Gastroesophageal sphincter (tissue), 4 donors: ENCODE results near the gene TLE7. TPM values are rescaled to one million over a fixed set of nuclear protein-coding genes. Genes with fewer than 3 reads are reported as not detected.

Experiments used
- ATAC-seq: fragments of 150-250 bp; one replicate; pipeline ENCODE4 v1.9.1; 2016; ENCODE audit warnings: mild to moderate bottlenecking, moderate library complexity
- H3K27ac ChIP-seq, 4 donors: fragments of 200-600 bp; sonication (generic) in 3 of 4; 1 replicate in 3 of 4; 2 replicates in 1 of 4; pipeline ENCODE4 v1.5.1; 2016 to 2019
- H3K27me3 ChIP-seq: fragments of 200-600 bp; sonication (generic); one replicate; pipeline ENCODE4 v1.5.1; 2019
- H3K36me3 ChIP-seq, 2 donors: fragments of 200-600 bp; sonication (generic); one replicate each; pipeline ENCODE4 v1.5.1; 2019; ENCODE audit warnings: control low read depth in 1 of 2
- H3K4me1 ChIP-seq, 3 donors: fragments of 200-600 bp; sonication (generic); 1 replicate in 2 of 3; 2 replicates in 1 of 3; pipeline ENCODE4 v1.5.1; 2016 to 2019; ENCODE audit warnings: control low read depth in 2 of 3
- H3K4me3 ChIP-seq, 2 donors: fragments of 200-600 bp; sonication (generic); one replicate each; pipeline ENCODE4 v1.5.1; 2019; ENCODE audit warnings: mild to moderate bottlenecking in 1 of 2, moderate library complexity in 1 of 2
- H3K9me3 ChIP-seq, 3 donors: fragments of 200-600 bp; sonication (generic); one replicate each; pipeline ENCODE4 v1.5.1; 2017 to 2019; ENCODE audit warnings: control low read depth in 2 of 3
- EP300 ChIP-seq: sonication (generic); formaldehyde crosslinking; IDR thresholded peaks from one replicate; pipeline ENCODE4 v1.6.1; 2017; ENCODE audit warnings: antibody characterized with exemption, mild to moderate bottlenecking
- POLR2A ChIP-seq, 2 donors: fragments of 450-650 bp; IDR thresholded peaks; one replicate each; pipeline ENCODE4 v1.6.1; 2017; ENCODE audit warnings: antibody characterized with exemption in 2 of 2, mild to moderate bottlenecking in 2 of 2, moderate library complexity in 1 of 2
- POLR2AphosphoS5 ChIP-seq: sonication (generic); formaldehyde crosslinking; IDR thresholded peaks from one replicate; pipeline ENCODE4 v1.6.1; 2017; ENCODE audit warnings: antibody characterized with exemption
- WGBS, 2 donors: methylation state at CpG; one replicate each; pipeline ENCODE4 v1.1.5; 2018; ENCODE audit warnings: low coverage in 1 of 2; 5-methylcytosine and 5-hydroxymethylcytosine counted together
- total RNA-seq, 4 donors: library from RNA; depleted of rRNA; stranded (reverse); fragments of >200 nt; gene quantifications; one replicate each; pipeline ENCODE4 v1.1.0, GENCODE V29; 2016
- TF ChIP-seq, protein P1 (sequence below), 4 experiments: fragments of 200-600 bp in 2 of 4; fragments of 450-650 bp in 2 of 4; sonication (generic) in 1 of 4; IDR thresholded peaks; one replicate each; pipeline ENCODE4 v1.5.1; 2017 to 2019; ENCODE audit warnings: antibody characterized with exemption in 4 of 4, mild to moderate bottlenecking in 2 of 4, moderate library complexity in 2 of 4

The TLE7 gene
- total RNA-seq, 4 donors from 2014 or later: not detected

DNA sequence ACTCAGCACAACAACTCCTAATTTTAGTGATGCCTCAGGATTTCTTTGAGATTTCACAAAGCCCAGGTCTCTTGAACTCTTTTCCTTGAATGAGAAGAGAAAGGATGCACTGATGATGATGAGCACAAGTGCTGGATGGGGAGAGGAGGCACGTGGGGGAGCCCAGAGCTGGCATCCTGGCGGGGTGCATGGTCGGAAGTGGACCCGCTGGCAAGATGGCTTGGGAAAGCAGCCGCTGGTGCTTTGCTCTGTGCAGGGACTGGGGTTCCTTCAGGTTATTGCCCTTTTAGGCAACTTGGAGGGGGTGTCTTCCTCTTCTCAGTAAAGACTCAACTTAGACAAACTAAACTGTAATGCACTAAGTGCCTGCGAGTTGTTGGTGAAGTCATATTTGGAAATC is 61.0 kb downstream of the TLE7 start:
- 25 to 90% methylated on average over 1 to 2 of the region's 6 CpGs for WGBS, 2 donors
- no peak overlapping the region for H3K27ac ChIP-seq
- no peaks in the 10 kb centered on the region for H3K36me3 ChIP-seq
- H3K27me3 ChIP-seq: peaks cover 32% of the 10 kb centered on the region
- no peak overlapping the region for H3K4me3 ChIP-seq
- H3K9me3 ChIP-seq: no peaks in the 10 kb centered on the region
- ATAC-seq: no peak
- TF ChIP-seq POLR2AphosphoS5: no peak
- no peak for TF ChIP-seq POLR2A (IDR thresholded peaks at IDR 0.05)
- TF ChIP-seq, protein P1, sequence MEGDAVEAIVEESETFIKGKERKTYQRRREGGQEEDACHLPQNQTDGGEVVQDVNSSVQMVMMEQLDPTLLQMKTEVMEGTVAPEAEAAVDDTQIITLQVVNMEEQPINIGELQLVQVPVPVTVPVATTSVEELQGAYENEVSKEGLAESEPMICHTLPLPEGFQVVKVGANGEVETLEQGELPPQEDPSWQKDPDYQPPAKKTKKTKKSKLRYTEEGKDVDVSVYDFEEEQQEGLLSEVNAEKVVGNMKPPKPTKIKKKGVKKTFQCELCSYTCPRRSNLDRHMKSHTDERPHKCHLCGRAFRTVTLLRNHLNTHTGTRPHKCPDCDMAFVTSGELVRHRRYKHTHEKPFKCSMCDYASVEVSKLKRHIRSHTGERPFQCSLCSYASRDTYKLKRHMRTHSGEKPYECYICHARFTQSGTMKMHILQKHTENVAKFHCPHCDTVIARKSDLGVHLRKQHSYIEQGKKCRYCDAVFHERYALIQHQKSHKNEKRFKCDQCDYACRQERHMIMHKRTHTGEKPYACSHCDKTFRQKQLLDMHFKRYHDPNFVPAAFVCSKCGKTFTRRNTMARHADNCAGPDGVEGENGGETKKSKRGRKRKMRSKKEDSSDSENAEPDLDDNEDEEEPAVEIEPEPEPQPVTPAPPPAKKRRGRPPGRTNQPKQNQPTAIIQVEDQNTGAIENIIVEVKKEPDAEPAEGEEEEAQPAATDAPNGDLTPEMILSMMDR (IDR thresholded peaks at IDR 0.05): no peak
- no peak for TF ChIP-seq EP300
- no peaks in the 10 kb centered on the region for H3K4me1 ChIP-seq

Other genes with a start within 250 kb of the TLE7 start
- 10 to 100 TPM in 1 of 4 donors, 1 to 10 TPM in 2, under 1 TPM in 1; 0.35 to 10.3 (median 4.3) TPM for gene HYDIN, start 211.3 kb downstream of the TLE7 start, total RNA-seq
- 10 to 100 TPM; 10.6 to 30.2 (median 22.7) TPM for gene CMTR2, start 152.7 kb downstream of the TLE7 start, total RNA-seq
- gene CALB2, start 83.3 kb downstream of the TLE7 start, total RNA-seq: 1 to 10 TPM in 1 of 4 donors, under 1 TPM in 1, not detected in 2; 0.85 to 2.8 TPM
- 10 to 100 TPM; 11.0 to 23.0 (median 14.6) TPM for gene ZNF23, start 20.2 kb upstream of the TLE7 start, total RNA-seq
- gene ZNF19, start 47.3 kb upstream of the TLE7 start, total RNA-seq: 1 to 10 TPM; 2.2 to 7.6 (median 4.2) TPM
- 1 to 10 TPM in 1 of 4 donors, under 1 TPM in 1, not detected in 2; 0.15 to 4.3 TPM for gene CHST4, start 84.4 kb upstream of the TLE7 start, total RNA-seq
- not detected for gene TAT, start 135.0 kb upstream of the TLE7 start, total RNA-seq
- 1 to 10 TPM in 1 of 4 donors, not detected in 3; 1.4 TPM for gene MARVELD3, start 184.1 kb upstream of the TLE7 start, total RNA-seq